NB4 (cell line): ENCODE data around the gene NDUFS8.

Experiments
- DNase-seq: peaks from one replicate; pipeline ENCODE4 v3.0.0; 2010; ENCODE audit warnings: low read depth
- H3K4me3 ChIP-seq: one replicate; pipeline ENCODE4 v1.5.1; 2011; ENCODE audit warnings: mild to moderate bottlenecking, low read depth, low read length, moderate library complexity
- MAX ChIP-seq: IDR thresholded peaks from 2 replicates; pipeline ENCODE4 v1.6.1; 2011; ENCODE audit warnings: low read depth, low read length
- MYC ChIP-seq: IDR thresholded peaks from 2 replicates; pipeline ENCODE4 v1.6.1; 2011; ENCODE audit warnings: low read depth, low read length
- POLR2A ChIP-seq: IDR thresholded peaks from 2 replicates; pipeline ENCODE4 v1.6.1; 2011; ENCODE audit warnings: mild to moderate bottlenecking; ENCODE audit not compliant: insufficient read length; ENCODE audit errors: extremely low read depth
- TF ChIP-seq, protein P1 (sequence below): IDR thresholded peaks from one replicate; pipeline ENCODE4 v1.5.1; 2012; ENCODE audit warnings: low read depth, low read length

The NDUFS8 gene

DNA sequence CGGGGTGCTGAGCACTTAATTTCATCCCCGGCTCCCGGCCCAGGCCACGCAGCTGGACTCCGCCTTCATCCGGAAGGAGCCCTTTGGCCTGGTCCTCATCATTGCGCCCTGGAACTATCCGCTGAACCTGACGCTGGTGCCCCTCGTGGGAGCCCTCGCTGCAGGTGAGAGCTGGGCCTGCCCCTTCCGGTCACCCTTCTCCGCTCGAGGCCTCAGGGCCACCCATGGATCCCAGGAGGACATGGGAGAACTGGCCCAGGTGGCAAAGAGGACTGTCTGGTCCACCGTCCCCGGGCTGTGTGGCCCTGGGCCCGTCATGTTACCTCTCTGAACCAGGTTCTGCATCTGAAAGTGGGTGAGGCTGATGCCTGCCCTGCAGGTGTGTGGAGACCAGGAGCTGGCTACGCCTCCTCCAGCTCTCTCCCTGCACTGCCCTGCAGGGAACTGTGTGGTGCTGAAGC is 11.7 kb upstream of the NDUFS8 start:
- H3K4me3 ChIP-seq = no peak overlapping the region
- no peak for DNase-seq
- TF ChIP-seq, protein P1, sequence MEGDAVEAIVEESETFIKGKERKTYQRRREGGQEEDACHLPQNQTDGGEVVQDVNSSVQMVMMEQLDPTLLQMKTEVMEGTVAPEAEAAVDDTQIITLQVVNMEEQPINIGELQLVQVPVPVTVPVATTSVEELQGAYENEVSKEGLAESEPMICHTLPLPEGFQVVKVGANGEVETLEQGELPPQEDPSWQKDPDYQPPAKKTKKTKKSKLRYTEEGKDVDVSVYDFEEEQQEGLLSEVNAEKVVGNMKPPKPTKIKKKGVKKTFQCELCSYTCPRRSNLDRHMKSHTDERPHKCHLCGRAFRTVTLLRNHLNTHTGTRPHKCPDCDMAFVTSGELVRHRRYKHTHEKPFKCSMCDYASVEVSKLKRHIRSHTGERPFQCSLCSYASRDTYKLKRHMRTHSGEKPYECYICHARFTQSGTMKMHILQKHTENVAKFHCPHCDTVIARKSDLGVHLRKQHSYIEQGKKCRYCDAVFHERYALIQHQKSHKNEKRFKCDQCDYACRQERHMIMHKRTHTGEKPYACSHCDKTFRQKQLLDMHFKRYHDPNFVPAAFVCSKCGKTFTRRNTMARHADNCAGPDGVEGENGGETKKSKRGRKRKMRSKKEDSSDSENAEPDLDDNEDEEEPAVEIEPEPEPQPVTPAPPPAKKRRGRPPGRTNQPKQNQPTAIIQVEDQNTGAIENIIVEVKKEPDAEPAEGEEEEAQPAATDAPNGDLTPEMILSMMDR = no peak
- TF ChIP-seq MYC (no peak), POLR2A (no peak), MAX (no peak)

DNA sequence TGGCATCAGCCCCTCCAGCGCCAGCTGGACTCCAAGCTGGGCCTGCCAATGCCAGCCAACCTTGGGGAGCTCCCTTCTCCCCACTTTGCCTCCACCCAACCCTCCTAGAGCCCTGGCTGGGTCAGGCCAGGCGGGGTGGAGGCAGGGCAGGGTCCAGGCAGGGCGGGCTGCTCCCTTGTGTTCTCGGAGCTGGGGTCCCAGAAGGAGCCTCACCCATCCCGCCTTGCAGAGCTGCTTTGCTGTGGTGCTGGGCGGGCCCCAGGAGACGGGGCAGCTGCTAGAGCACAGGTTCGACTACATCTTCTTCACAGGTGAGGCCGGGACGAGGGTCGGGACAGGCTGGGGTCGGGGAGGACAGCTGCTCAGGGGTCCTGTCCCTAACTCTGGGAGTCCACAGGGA is 11.0 kb upstream of the NDUFS8 start:
- TF ChIP-seq MYC = no peak
- TF ChIP-seq, protein P1 = no peak
- no peak for TF ChIP-seq POLR2A
- TF ChIP-seq MAX = no peak

DNA sequence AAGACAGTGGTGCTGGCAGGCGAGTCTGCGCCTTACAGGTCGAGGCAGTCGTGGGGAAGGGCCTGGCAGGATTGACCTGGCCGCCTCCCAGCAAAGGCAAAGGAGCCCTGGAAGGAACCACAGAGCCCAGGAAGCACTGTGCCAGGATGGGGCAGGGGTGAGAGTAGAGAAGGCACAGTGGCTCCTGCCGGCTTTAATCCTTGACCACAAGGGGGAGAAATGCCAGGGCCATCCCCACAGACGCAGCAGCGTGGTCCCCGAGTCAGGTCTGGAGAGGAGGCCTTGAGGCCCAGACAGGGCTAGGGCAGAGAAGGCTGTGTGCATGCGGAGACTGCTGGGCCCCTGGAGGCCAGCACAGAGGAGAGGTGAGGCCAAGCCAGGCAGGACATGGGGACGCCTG is 9.9 kb upstream of the NDUFS8 start:
- TF ChIP-seq, protein P1 = peak; percentile 28
- no peak for TF ChIP-seq POLR2A
- peak; percentile 63 for DNase-seq
- no peak overlapping the region for H3K4me3 ChIP-seq

More for the DNA sequence above, 11.0 kb upstream of the NDUFS8 start:
- no peak overlapping the region for H3K4me3 ChIP-seq
- DNase-seq = no peak

GRCh38 chr11:68021167-68021787 is 9.2 kb upstream of the NDUFS8 start:
- no peak overlapping the region for H3K4me3 ChIP-seq
- DNase-seq = no peak
- TF ChIP-seq MYC (no peak), POLR2A (no peak)
- TF ChIP-seq, protein P1 = no peak

DNA sequence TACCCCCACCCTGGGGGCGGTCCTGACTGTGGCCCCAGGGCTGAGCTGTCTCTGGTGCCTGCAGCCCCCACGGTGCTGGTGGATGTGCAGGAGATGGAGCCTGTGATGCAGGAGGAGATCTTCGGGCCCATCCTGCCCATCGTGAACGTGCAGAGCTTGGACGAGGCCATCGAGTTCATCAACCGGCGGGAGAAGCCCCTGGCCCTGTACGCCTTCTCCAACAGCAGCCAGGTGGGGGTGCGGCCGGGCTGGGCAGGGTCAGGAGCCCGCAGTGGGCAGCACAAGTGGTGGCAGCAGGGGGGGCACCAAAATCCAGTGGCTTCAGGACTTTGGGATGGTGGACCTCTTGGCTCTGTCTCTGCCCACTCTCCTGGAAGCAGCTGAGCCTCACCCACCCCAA is 8.0 kb upstream of the NDUFS8 start:
- TF ChIP-seq, protein P1 = no peak
- TF ChIP-seq MYC (no peak), MAX (no peak), POLR2A (no peak)

GRCh38 chr11:68024508-68024907 is 6.0 kb upstream of the NDUFS8 start:
- TF ChIP-seq, protein P1 = no peak
- TF ChIP-seq MAX = no peak
- TF ChIP-seq MYC = no peak
- TF ChIP-seq POLR2A = no peak
- no peak overlapping the region for H3K4me3 ChIP-seq
- DNase-seq = no peak

More for the DNA sequence above, 8.0 kb upstream of the NDUFS8 start:
- DNase-seq = no peak
- H3K4me3 ChIP-seq = no peak overlapping the region
